B cell (primary cell): ENCODE data around the gene SCYGR5. TPM values are rescaled to one million over a fixed set of nuclear protein-coding genes. Genes with fewer than 3 reads are reported as not detected.

ENCODE experiments used
- ATAC-seq: fragments of 200-7000 bp; cut with Tn5 transposase; one replicate; pipeline ENCODE4 v1.10.0; 2021; ENCODE audit warnings: low read depth, mild to moderate bottlenecking, moderate number of reproducible peaks, moderate library complexity
- CTCF ChIA-PET: fragments of 350-600 bp; sonication (Branson Sonifier 250); formaldehyde crosslinking; loops from one replicate; lab custom pipeline; 2021; ENCODE audit warnings: antibody characterized with exemption, inconsistent platforms; lab: Charles Lee
- POLR2A ChIA-PET: fragments of 350-600 bp; sonication (Branson Sonifier 250); formaldehyde crosslinking; loops from one replicate; lab custom pipeline; 2021; ENCODE audit warnings: antibody characterized with exemption; lab: Charles Lee
- DNase-seq: peaks from one replicate; pipeline ENCODE4 v3.0.0; 2013
- H2AFZ ChIP-seq: 2 replicates; pipeline ENCODE4 v1.6.1; 2012; ENCODE audit warnings: mild to moderate bottlenecking, low read depth, low read length; ENCODE audit not compliant: insufficient read depth, poor library complexity, severe bottlenecking
- H3K27ac ChIP-seq, 2 donors: 1 replicate in 1 of 2; 2 replicates in 1 of 2; pipeline ENCODE4 v1.5.1; 2012 to 2013; ENCODE audit warnings: low read length in 2 of 2, mild to moderate bottlenecking in 2 of 2, moderate library complexity in 1 of 2
- H3K27me3 ChIP-seq, 4 experiments: fragments of 200-600 bp in 1 of 4; sonication (generic) in 1 of 4; replicated peaks in 1 of 4; 1 replicate in 2 of 4; 2 replicates in 2 of 4; pipeline versions ENCODE4 v1.6.1 to v1.7.0; 2013 to 2016; ENCODE audit warnings: low read length in 3 of 4, mild to moderate bottlenecking in 2 of 4, mixed read lengths in 1 of 4, moderate library complexity in 1 of 4; ENCODE audit not compliant: insufficient read depth in 4 of 4, control insufficient read depth in 3 of 4; ENCODE audit errors: control extremely low read depth in 1 of 4
- H3K36me3 ChIP-seq, 2 experiments: replicated peaks in 1 of 2; 1 replicate in 1 of 2; 2 replicates in 1 of 2; pipeline versions ENCODE4 v1.6.1 to v1.7.1; 2013; ENCODE audit warnings: low read length in 1 of 2; ENCODE audit not compliant: insufficient read depth in 2 of 2, control insufficient read depth in 1 of 2; ENCODE audit errors: control extremely low read depth in 1 of 2, extremely low read depth in 1 of 2
- H3K4me1 ChIP-seq, 2 donors: fragments of 200-600 bp in 1 of 2; sonication (generic) in 1 of 2; 1 replicate in 1 of 2; 2 replicates in 1 of 2; pipeline versions ENCODE4 v1.5.1 to v1.6.1; 2013 to 2017; ENCODE audit warnings: low read length in 2 of 2; ENCODE audit not compliant: control insufficient read depth in 2 of 2, insufficient read depth in 2 of 2
- H3K4me2 ChIP-seq: replicated peaks from 2 replicates; pipeline ENCODE3; 2012; ENCODE audit warnings: mild to moderate bottlenecking, low read depth, low read length; ENCODE audit not compliant: poor library complexity, severe bottlenecking
- H3K4me3 ChIP-seq, 5 experiments: fragments of 200-600 bp in 1 of 5; sonication (generic) in 1 of 5; 1 replicate in 3 of 5; 2 replicates in 2 of 5; pipeline versions ENCODE4 v1.5.1 to v1.7.0; 2011 to 2016; ENCODE audit warnings: low read length in 4 of 5, mild to moderate bottlenecking in 4 of 5, low read depth in 2 of 5, control low read depth in 1 of 5, moderate library complexity in 1 of 5; ENCODE audit not compliant: insufficient read depth in 1 of 5; ENCODE audit errors: control extremely low read depth in 1 of 5, extremely low read depth in 1 of 5
- H3K79me2 ChIP-seq: fragments of 200-600 bp; sonication (generic); one replicate; pipeline ENCODE4 v1.6.0; 2016; ENCODE audit warnings: low read length; ENCODE audit not compliant: control insufficient read depth, insufficient read depth
- H3K9ac ChIP-seq: fragments of 200-600 bp; sonication (generic); 2 replicates; pipeline ENCODE4 v1.6.1; 2017; ENCODE audit warnings: mild to moderate bottlenecking, low read length, moderate library complexity
- H3K9me3 ChIP-seq, 3 donors: one replicate each; pipeline versions ENCODE4 v1.6.1 to v1.7.1; 2013; ENCODE audit warnings: low read length in 2 of 3; ENCODE audit not compliant: control insufficient read depth in 2 of 3, insufficient read depth in 1 of 3; ENCODE audit errors: control extremely low read depth in 1 of 3
- H4K20me1 ChIP-seq: 2 replicates; pipeline ENCODE4 v1.6.0; 2012; ENCODE audit warnings: mild to moderate bottlenecking, low read length; ENCODE audit not compliant: insufficient read depth, control insufficient read depth, poor library complexity, severe bottlenecking
- H3K27ac Mint-ChIP-seq: one replicate; pipeline ENCODE4 v1.8.0; 2021; ENCODE audit warnings: mixed read lengths
- H3K27me3 Mint-ChIP-seq: one replicate; pipeline ENCODE4 v1.8.0; 2021; ENCODE audit warnings: mixed read lengths
- H3K4me1 Mint-ChIP-seq: one replicate; pipeline ENCODE4 v1.8.0; 2021; ENCODE audit warnings: mixed read lengths
- H3K4me3 Mint-ChIP-seq: one replicate; pipeline ENCODE4 v1.8.0; 2021; ENCODE audit warnings: mixed read lengths
- H3K9me3 Mint-ChIP-seq: one replicate; pipeline ENCODE4 v1.8.0; 2022; ENCODE audit warnings: mixed read lengths; ENCODE audit not compliant: insufficient read depth
- EZH2 ChIP-seq: IDR thresholded peaks from 2 replicates; pipeline ENCODE4 v1.6.1; 2012; ENCODE audit warnings: borderline replicate concordance, low read depth, mild to moderate bottlenecking, moderate library complexity, low read length; ENCODE audit not compliant: insufficient read depth, poor library complexity, severe bottlenecking
- WGBS: methylation state at CpG from one replicate; pipeline ENCODE4 v1.1.5; 2013; ENCODE audit warnings: missing lambda C conversion rate; ENCODE audit not compliant: insufficient coverage; 5-methylcytosine and 5-hydroxymethylcytosine counted together
- intact Hi-C: fragments of 100-400 bp; cut with micrococcal nuclease; formaldehyde crosslinking; loops from one replicate; pipeline ENCODE4 v1.10.0; 2022
- polyA plus RNA-seq: library from polyadenylated mRNA; depleted of rRNA; stranded (reverse); fragments of >200 nt; gene quantifications from 2 replicates; pipeline ENCODE4 v1.2.3, GENCODE V29; 2012
- total RNA-seq, 2 donors: library from RNA; stranded (reverse); fragments of 120-200 nt in 1 of 2; gene quantifications; 1 replicate in 1 of 2; 2 replicates in 1 of 2; pipeline versions ENCODE4 v1.2.3 to v1.2.4, GENCODE V29; 2013 to 2022
- TF ChIP-seq, protein P1 (sequence below): fragments of 200-600 bp; IDR thresholded peaks from one replicate; pipeline ENCODE4 v1.8.0; 2022; ENCODE audit warnings: antibody characterized with exemption, mild to moderate bottlenecking

Gene SCYGR5
- total and polyA plus RNA-seq, 2 donors (not counting 1 experiment from before 2014, with no cell fraction given), result not detected

DNA sequence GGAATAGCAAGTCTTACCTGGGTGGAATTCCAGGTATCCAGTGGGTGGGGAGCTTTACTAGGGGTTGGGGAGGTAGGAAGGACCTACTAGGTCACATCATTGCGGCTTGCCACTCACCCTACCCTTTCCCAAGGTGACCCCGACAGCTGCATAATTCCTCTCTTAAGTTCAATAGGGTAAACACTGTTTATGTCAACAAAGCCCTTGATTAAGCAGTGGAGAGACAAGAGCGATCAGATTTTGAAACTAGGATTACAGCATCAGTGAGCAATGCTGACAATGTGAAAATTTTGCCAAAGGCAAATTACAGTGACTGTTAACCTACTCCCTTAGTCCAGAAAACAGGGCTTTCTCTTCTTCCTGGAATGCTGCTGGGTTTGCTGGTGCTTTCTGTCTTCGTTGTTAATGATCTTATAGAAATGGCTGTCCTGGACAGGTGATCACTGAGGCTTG is 36.7 kb downstream of the SCYGR5 start:
- no peak overlapping the region for H3K9ac ChIP-seq
- H3K27me3 ChIP-seq, result no peaks in the 10 kb centered on the region
- H3K27ac ChIP-seq, result no peak overlapping the region
- no peak overlapping the region for H3K4me3 ChIP-seq
- H4K20me1 ChIP-seq, result no peaks in the 10 kb centered on the region
- intact Hi-C loops, result no loop called here
- peaks cover 0 to 3% (median 0%) of the 10 kb centered on the region in 3 donors for H3K9me3 ChIP-seq
- no peaks in the 10 kb centered on the region for H3K9me3 Mint-ChIP-seq
- DNase-seq, result no peak
- 86% methylated on average over 1 of the region's 4 CpGs for WGBS
- POLR2A ChIA-PET, result no interaction called here
- no peaks in the 10 kb centered on the region for H3K4me1 Mint-ChIP-seq
- H3K36me3 ChIP-seq, result no peaks in the 10 kb centered on the region
- peaks cover 30% of the 10 kb centered on the region for H3K27me3 Mint-ChIP-seq
- ATAC-seq, result no peak
- TF ChIP-seq, protein P1, sequence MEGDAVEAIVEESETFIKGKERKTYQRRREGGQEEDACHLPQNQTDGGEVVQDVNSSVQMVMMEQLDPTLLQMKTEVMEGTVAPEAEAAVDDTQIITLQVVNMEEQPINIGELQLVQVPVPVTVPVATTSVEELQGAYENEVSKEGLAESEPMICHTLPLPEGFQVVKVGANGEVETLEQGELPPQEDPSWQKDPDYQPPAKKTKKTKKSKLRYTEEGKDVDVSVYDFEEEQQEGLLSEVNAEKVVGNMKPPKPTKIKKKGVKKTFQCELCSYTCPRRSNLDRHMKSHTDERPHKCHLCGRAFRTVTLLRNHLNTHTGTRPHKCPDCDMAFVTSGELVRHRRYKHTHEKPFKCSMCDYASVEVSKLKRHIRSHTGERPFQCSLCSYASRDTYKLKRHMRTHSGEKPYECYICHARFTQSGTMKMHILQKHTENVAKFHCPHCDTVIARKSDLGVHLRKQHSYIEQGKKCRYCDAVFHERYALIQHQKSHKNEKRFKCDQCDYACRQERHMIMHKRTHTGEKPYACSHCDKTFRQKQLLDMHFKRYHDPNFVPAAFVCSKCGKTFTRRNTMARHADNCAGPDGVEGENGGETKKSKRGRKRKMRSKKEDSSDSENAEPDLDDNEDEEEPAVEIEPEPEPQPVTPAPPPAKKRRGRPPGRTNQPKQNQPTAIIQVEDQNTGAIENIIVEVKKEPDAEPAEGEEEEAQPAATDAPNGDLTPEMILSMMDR, result no peak
- no peak for TF ChIP-seq EZH2
- no peak overlapping the region for H3K4me2 ChIP-seq
- CTCF ChIA-PET, result no interaction called here
- H3K79me2 ChIP-seq, result no peaks in the 10 kb centered on the region
- no peaks in the 10 kb centered on the region for H3K4me1 ChIP-seq
- no peak overlapping the region for H3K27ac Mint-ChIP-seq
- no peak overlapping the region for H3K4me3 Mint-ChIP-seq
- H2AFZ ChIP-seq, result no peak overlapping the region

DNA sequence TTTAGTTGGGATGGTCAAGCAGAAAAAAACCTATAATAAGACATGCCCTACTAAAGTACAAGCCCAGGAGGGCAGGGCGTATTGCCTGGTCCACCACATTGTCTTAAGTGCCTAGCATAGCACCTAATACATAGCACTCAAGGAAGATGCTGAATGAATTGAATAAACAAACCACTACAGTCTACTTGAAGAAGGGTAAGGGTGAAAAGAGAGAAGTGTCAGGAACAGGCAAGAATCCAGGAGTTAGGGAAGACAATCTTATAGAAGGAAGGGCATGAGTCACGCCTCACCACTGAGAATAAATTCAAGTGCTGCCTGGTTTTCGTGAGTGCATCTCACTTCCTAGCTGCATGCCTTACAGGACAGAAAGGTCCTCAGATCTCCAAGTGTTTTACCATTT is 37.4 kb downstream of the SCYGR5 start:
- WGBS, result 100% methylated on average over 1 of the region's 3 CpGs
- ChIA-PET POLR2A (no interaction called here), CTCF (no interaction called here)
- Mint-ChIP-seq H3K27me3 (peaks cover 30% of the 10 kb centered on the region), H3K9me3 (no peaks in the 10 kb centered on the region), H3K27ac (no peak overlapping the region), H3K4me1 (no peaks in the 10 kb centered on the region), H3K4me3 (no peak overlapping the region)
- no peak for ATAC-seq
- Histone ChIP-seq H3K4me1 (no peaks in the 10 kb centered on the region), H4K20me1 (no peaks in the 10 kb centered on the region), H2AFZ (no peak overlapping the region), H3K27ac (no peak overlapping the region), H3K27me3 (no peaks in the 10 kb centered on the region), H3K9me3 (peaks cover 0 to 3% (median 0%) of the 10 kb centered on the region in 3 donors), H3K36me3 (no peaks in the 10 kb centered on the region), H3K4me2 (no peak overlapping the region), H3K4me3 (no peak overlapping the region), H3K79me2 (no peaks in the 10 kb centered on the region), H3K9ac (no peak overlapping the region)
- intact Hi-C loops, result no loop called here
- TF ChIP-seq, protein P1, result no peak
- TF ChIP-seq EZH2, result no peak
- DNase-seq, result no peak
